HepG2 (cell line): ENCODE measurements around the gene TNNI2. TPM values are rescaled to one million over a fixed set of nuclear protein-coding genes. Genes with fewer than 3 reads are reported as not detected.

Experiments
- ATAC-seq: fragments of 200-7000 bp; cut with Tn5 transposase; 3 replicates; pipeline ENCODE4 v1.9.1; 2020; ENCODE audit warnings: mild to moderate bottlenecking, moderate library complexity
- BruUV-seq: library from RNA; stranded (reverse); fragments of 400-500 nt; replicated peaks from 2 replicates; lab custom pipeline; 2021; lab: Mats Ljungman, UMichigan
- CTCF ChIA-PET: fragments of 300-600 bp; formaldehyde crosslinking; extraction: SDS; loops from one replicate; lab custom pipeline; 2021; ENCODE audit warnings: low total read pairs, inconsistent platforms, low intra/inter-chr PET ratio; lab: Yijun Ruan, JAX
- POLR2A ChIA-PET: fragments of 350-600 bp; sonication (Branson Sonifier 250); formaldehyde crosslinking; loops from one replicate; lab custom pipeline; 2020; ENCODE audit warnings: antibody characterized with exemption, inconsistent platforms; lab: Yijun Ruan, JAX
- DNase-seq: peaks from one replicate; pipeline ENCODE4 v3.0.0-alpha.2; 2015; ENCODE audit warnings: low spot score
- FAIRE-seq: peaks from 3 replicates; lab custom pipeline; 2011; peaks lifted over from hg19 to GRCh38; lab: Jason Lieb, UNC
- H2AFZ ChIP-seq: one replicate; pipeline ENCODE4 v1.6.1; 2011; ENCODE audit warnings: low read length, inconsistent platforms
- H3K27ac ChIP-seq: fragments of 300-600 bp; 3 replicates; pipeline ENCODE4 v1.8.0; 2011; ENCODE audit warnings: mixed run types, mild to moderate bottlenecking, mixed read lengths, low read length, inconsistent platforms; ENCODE audit not compliant: insufficient read depth; ENCODE audit errors: extremely low read length
- H3K27me3 ChIP-seq, 2 experiments: fragments of 200-600 bp in 1 of 2; 2 replicates in 1 of 2; 3 replicates in 1 of 2; pipeline versions ENCODE4 v1.6.0 to v1.8.0; 2011; ENCODE audit warnings: low read length in 2 of 2, mild to moderate bottlenecking in 2 of 2, moderate library complexity in 2 of 2, inconsistent platforms in 1 of 2; ENCODE audit not compliant: insufficient read depth in 2 of 2, control insufficient read depth in 1 of 2
- H3K36me3 ChIP-seq, 2 experiments: fragments of 200-600 bp in 1 of 2; replicated peaks in 1 of 2; 2 replicates in 1 of 2; 3 replicates in 1 of 2; pipeline versions ENCODE4 v1.5.1 to v1.8.0; 2011; ENCODE audit warnings: low read length in 2 of 2, inconsistent platforms in 1 of 2; ENCODE audit not compliant: insufficient read depth in 2 of 2, control insufficient read depth in 1 of 2
- H3K4me1 ChIP-seq: 2 replicates; pipeline ENCODE4 v1.5.1; 2012; ENCODE audit warnings: low read length, inconsistent platforms; ENCODE audit not compliant: insufficient read depth
- H3K4me2 ChIP-seq: 2 replicates; pipeline ENCODE4 v1.6.0; 2011; ENCODE audit warnings: low read depth, low read length, inconsistent platforms
- H3K4me3 ChIP-seq, 3 experiments: fragments of 200-600 bp in 1 of 3; sonication (generic), shearing (Covaris generic) in 1 of 3; replicated peaks in 1 of 3; 2 replicates each; pipeline ENCODE4 v1.5.1; 2011 to 2016; ENCODE audit warnings: low read length in 3 of 3, inconsistent platforms in 2 of 3, low read depth in 2 of 3, mild to moderate bottlenecking in 2 of 3, control low read depth in 1 of 3, mixed read lengths in 1 of 3; ENCODE audit not compliant: insufficient read depth in 1 of 3
- H3K79me2 ChIP-seq: one replicate; pipeline ENCODE4 v1.6.1; 2011; ENCODE audit warnings: low read length, inconsistent platforms; ENCODE audit not compliant: insufficient read depth
- H3K9ac ChIP-seq: 2 replicates; pipeline ENCODE4 v1.6.0; 2011; ENCODE audit warnings: mild to moderate bottlenecking, low read depth, low read length, inconsistent platforms; ENCODE audit not compliant: insufficient read depth
- H3K9me3 ChIP-seq: 2 replicates; pipeline ENCODE4 v1.5.1; 2012; ENCODE audit warnings: mild to moderate bottlenecking, low read length
- H4K20me1 ChIP-seq: 2 replicates; pipeline ENCODE4 v1.6.0; 2011; ENCODE audit warnings: inconsistent platforms, mild to moderate bottlenecking, low read length, moderate library complexity; ENCODE audit not compliant: insufficient read depth
- GATA4 ChIP-seq: sonication (generic); IDR thresholded peaks from 2 replicates; pipeline ENCODE4 v1.6.1; 2016; ENCODE audit warnings: antibody characterized with exemption, low read depth, borderline replicate concordance
- HIC2 ChIP-seq: sonication (generic); formaldehyde crosslinking; IDR thresholded peaks from 2 replicates; pipeline ENCODE4 v1.9.0; 2022; ENCODE audit warnings: low read depth, missing genetic modification reagents
- IKZF1 ChIP-seq: fragments of 450-650 bp; IDR thresholded peaks from 2 replicates; pipeline ENCODE4 v1.7.1; 2016
- MTF2 ChIP-seq: sonication (generic); formaldehyde crosslinking; IDR thresholded peaks from 2 replicates; pipeline ENCODE4 v1.5.0; 2020; ENCODE audit warnings: missing genetic modification reagents, borderline replicate concordance
- SMAD3 ChIP-seq: sonication (generic); formaldehyde crosslinking; IDR thresholded peaks from 2 replicates; pipeline ENCODE4 v1.4.0; 2020; ENCODE audit warnings: missing genetic modification reagents
- SP5 ChIP-seq: IDR thresholded peaks from 2 replicates; pipeline ENCODE4 v1.6.1; 2016; ENCODE audit warnings: low read depth, borderline replicate concordance
- SPEN ChIP-seq: sonication (generic); formaldehyde crosslinking; IDR thresholded peaks from 2 replicates; pipeline ENCODE4 v1.5.1; 2020; ENCODE audit warnings: low read depth, mild to moderate bottlenecking, missing genetic modification reagents
- TBX3 ChIP-seq: fragments of 450-650 bp; IDR thresholded peaks from 2 replicates; pipeline ENCODE4 v1.6.1; 2017; ENCODE audit warnings: antibody characterized with exemption, mild to moderate bottlenecking, inconsistent platforms, borderline replicate concordance
- ZBED4 ChIP-seq: sonication (generic); formaldehyde crosslinking; IDR thresholded peaks from 2 replicates; pipeline ENCODE4 v1.4.0; 2020; ENCODE audit warnings: missing genetic modification reagents, borderline replicate concordance
- ZFAT ChIP-seq: sonication (generic); formaldehyde crosslinking; conservative IDR thresholded peaks from 2 replicates; pipeline ENCODE4 v1.8.1; 2023; ENCODE audit warnings: missing genetic modification reagents, inconsistent platforms
- ZFP82 ChIP-seq: sonication (generic); formaldehyde crosslinking; IDR thresholded peaks from 2 replicates; pipeline ENCODE4 v1.5.1; 2020; ENCODE audit warnings: mild to moderate bottlenecking, missing genetic modification reagents, borderline replicate concordance
- ZKSCAN5 ChIP-seq: sonication (generic); formaldehyde crosslinking; IDR thresholded peaks from 2 replicates; pipeline ENCODE4 v1.5.1; 2020; ENCODE audit warnings: mild to moderate bottlenecking, missing genetic modification reagents
- ZNF749 ChIP-seq: sonication (generic); formaldehyde crosslinking; IDR thresholded peaks from 2 replicates; pipeline ENCODE4 v1.8.0; 2022; ENCODE audit warnings: mild to moderate bottlenecking, missing genetic modification reagents, moderate library complexity, borderline replicate concordance
- ZNF766 ChIP-seq: sonication (generic); formaldehyde crosslinking; IDR thresholded peaks from 2 replicates; pipeline ENCODE4 v1.5.0; 2020; ENCODE audit warnings: missing genetic modification reagents, borderline replicate concordance
- WGBS: methylation state at CpG from one replicate; pipeline ENCODE4 v1.1.6; 2017; ENCODE audit warnings: low lambda C conversion rate; 5-methylcytosine and 5-hydroxymethylcytosine counted together
- in situ Hi-C: cut with HindIII; loops from 2 replicates; pipeline ENCODE4 v1.10.0; 2017; ENCODE audit warnings: low pct_unique_long_range_greater_than_20kb; ENCODE audit not compliant: extremely low pct_ligation_motif_present
- intact Hi-C: fragments of 100-400 bp; cut with micrococcal nuclease; formaldehyde crosslinking; loops from one replicate; pipeline ENCODE4 v1.10.0; 2022; ENCODE audit not compliant: unreplicated experiment
- polyA plus RNA-seq, 8 experiments: library from polyadenylated mRNA; depleted of rRNA in 3 of 8; stranded (reverse) in 7 of 8; unstranded in 1 of 8; fragments of >200 nt; fragmentation: Illumina TruSeq in 4 of 8; extraction: Trizol in 4 of 8; gene quantifications; 2 replicates each; pipeline versions ENCODE4 v1.2.1 to v1.2.3, GENCODE V29; 2011 to 2016; ENCODE audit warnings: low read depth in 4 of 8, missing spikeins in 1 of 8, mixed read lengths in 1 of 8; ENCODE audit not compliant: insufficient read depth in 1 of 8
- total RNA-seq, 5 experiments: library from RNA; depleted of rRNA; stranded (reverse); fragments of >200 nt; fragmentation: Illumina TruSeq; extraction: Trizol; gene quantifications; 2 replicates each; pipeline ENCODE4 v1.2.3, GENCODE V29; 2016; ENCODE audit warnings: low read depth in 1 of 5

The TNNI2 gene
- total and polyA plus RNA-seq, 2 of the 13 experiments (the other 11 are each of a cell fraction or from before 2014, with no cell fraction given): 7.2 to 12.0 TPM

GRCh38 chr11:1828542-1828941 is 10.2 kb upstream of the TNNI2 start:
- Histone ChIP-seq H3K9me3 (no peaks in the 10 kb centered on the region), H2AFZ (no peak overlapping the region), H3K9ac (no peak overlapping the region), H3K27ac (no peak overlapping the region), H3K36me3 (no peaks in the 10 kb centered on the region), H3K4me2 (no peak overlapping the region), H3K4me1 (peaks cover 91% of the 10 kb centered on the region), H4K20me1 (no peaks in the 10 kb centered on the region), H3K79me2 (no peaks in the 10 kb centered on the region), H3K4me3 (no peak overlapping the region), H3K27me3 (peaks cover 0 to 2% of the 10 kb centered on the region in 2 experiments; a peak in 1 of 5 replicates)
- ChIA-PET CTCF (no interaction called here), POLR2A (no interaction called here)
- 88% methylated on average over 11 of the region's 12 CpGs for WGBS
- FAIRE-seq: no peak
- in situ Hi-C loops: no loop called here
- BruUV-seq: no TSS peak
- intact Hi-C loops: no loop called here
- ATAC-seq: no peak
- no peak for TF ChIP-seq SPEN (CRISPR knock-in tag)
- TF ChIP-seq ZNF766: no peak
- no peak for TF ChIP-seq GATA4
- TF ChIP-seq TBX3: no peak
- no peak for TF ChIP-seq ZBED4 (CRISPR knock-in tag)
- TF ChIP-seq SP5: no peak
- TF ChIP-seq ZNF749 (CRISPR knock-in tag): no peak
- no peak for TF ChIP-seq IKZF1
- no peak for TF ChIP-seq HIC2 (CRISPR knock-in tag)
- no peak for TF ChIP-seq MTF2 (CRISPR knock-in tag)
- TF ChIP-seq ZFAT (CRISPR knock-in tag): no peak
- no peak for TF ChIP-seq ZKSCAN5 (CRISPR knock-in tag)
- TF ChIP-seq SMAD3 (CRISPR knock-in tag): no peak
- no peak for TF ChIP-seq ZFP82 (CRISPR knock-in tag)
- no peak for DNase-seq
